Measurements from ENCODE around the gene SHLD1. TPM values are rescaled to one million over a fixed set of nuclear protein-coding genes. Genes with fewer than 3 reads are reported as not detected.

SHLD1 gene
- total RNA-seq, 2 donors from 2014 or later, result 4.0 to 6.6 TPM

DNA sequence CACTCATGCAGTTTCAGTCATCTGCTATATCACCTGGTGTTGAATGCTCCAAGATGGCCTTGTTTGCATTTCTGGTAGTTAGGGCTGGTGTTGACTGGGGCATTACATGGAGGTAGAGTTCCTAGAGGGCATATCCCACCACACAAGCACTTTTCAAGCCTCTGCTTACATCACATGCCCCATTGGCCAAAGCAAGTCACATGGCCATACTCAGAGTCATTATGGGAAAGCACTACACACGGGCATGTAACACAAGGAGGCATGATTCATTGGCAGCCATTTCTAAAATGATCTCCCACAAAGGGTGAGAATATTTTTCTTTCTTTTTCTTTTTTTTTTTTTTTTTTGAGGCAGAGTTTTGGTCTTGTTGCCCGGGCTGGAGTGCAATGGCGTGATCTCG, 126.9 kb downstream of the SHLD1 start:
- Histone ChIP-seq H3K9ac (ENCODE audit: extremely low read depth, low read length, poor library complexity, severe bottlenecking) (no peak overlapping the region), H3K9me3 (ENCODE audit: control insufficient read depth, low read length) (no peaks in the 10 kb centered on the region), H3K27ac (ENCODE audit: low read depth, low read length) (no peak overlapping the region), H3K36me3 (ENCODE audit: control insufficient read depth, insufficient read depth, low read length) (no peaks in the 10 kb centered on the region), H3K27me3 (ENCODE audit: control insufficient read depth, insufficient read depth, low read length, poor library complexity, severe bottlenecking) (no peaks in the 10 kb centered on the region), H3K4me3 (ENCODE audit: low read length) (no peak overlapping the region), H3K4me1 (ENCODE audit: control insufficient read depth, insufficient read depth, low read length) (no peaks in the 10 kb centered on the region)
- TF ChIP-seq, protein P1, sequence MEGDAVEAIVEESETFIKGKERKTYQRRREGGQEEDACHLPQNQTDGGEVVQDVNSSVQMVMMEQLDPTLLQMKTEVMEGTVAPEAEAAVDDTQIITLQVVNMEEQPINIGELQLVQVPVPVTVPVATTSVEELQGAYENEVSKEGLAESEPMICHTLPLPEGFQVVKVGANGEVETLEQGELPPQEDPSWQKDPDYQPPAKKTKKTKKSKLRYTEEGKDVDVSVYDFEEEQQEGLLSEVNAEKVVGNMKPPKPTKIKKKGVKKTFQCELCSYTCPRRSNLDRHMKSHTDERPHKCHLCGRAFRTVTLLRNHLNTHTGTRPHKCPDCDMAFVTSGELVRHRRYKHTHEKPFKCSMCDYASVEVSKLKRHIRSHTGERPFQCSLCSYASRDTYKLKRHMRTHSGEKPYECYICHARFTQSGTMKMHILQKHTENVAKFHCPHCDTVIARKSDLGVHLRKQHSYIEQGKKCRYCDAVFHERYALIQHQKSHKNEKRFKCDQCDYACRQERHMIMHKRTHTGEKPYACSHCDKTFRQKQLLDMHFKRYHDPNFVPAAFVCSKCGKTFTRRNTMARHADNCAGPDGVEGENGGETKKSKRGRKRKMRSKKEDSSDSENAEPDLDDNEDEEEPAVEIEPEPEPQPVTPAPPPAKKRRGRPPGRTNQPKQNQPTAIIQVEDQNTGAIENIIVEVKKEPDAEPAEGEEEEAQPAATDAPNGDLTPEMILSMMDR (conservative IDR thresholded peaks at IDR 0.05), result no peak
- peaks cover 7% of the 10 kb centered on the region for H3K4me1 Mint-ChIP-seq
- DNase-seq, result no peak
- no peaks in the 10 kb centered on the region for H3K36me3 Mint-ChIP-seq (ENCODE audit: low read depth)
- H3K9me3 Mint-ChIP-seq, result no peaks in the 10 kb centered on the region
- no peak overlapping the region for H3K27ac Mint-ChIP-seq
- 76 to 86% methylated on average over 1 to 4 of the region's 4 CpGs for WGBS, 2 experiments (ENCODE audit: insufficient coverage in 1 of 2, insufficient read length in 1 of 2)
- no peaks in the 10 kb centered on the region for H3K27me3 Mint-ChIP-seq (ENCODE audit: insufficient read depth)
- no peak overlapping the region for H3K4me3 Mint-ChIP-seq

- H3K4me1 Mint-ChIP-seq, result peaks cover 8% of the 10 kb centered on the region
- Histone ChIP-seq H3K27ac (ENCODE audit: low read depth, low read length) (no peak overlapping the region), H3K9me3 (ENCODE audit: control insufficient read depth, low read length) (no peaks in the 10 kb centered on the region), H3K4me1 (ENCODE audit: control insufficient read depth, insufficient read depth, low read length) (no peaks in the 10 kb centered on the region), H3K9ac (ENCODE audit: extremely low read depth, low read length, poor library complexity, severe bottlenecking) (no peak overlapping the region), H3K4me3 (ENCODE audit: low read length) (no peak overlapping the region), H3K36me3 (ENCODE audit: control insufficient read depth, insufficient read depth, low read length) (no peaks in the 10 kb centered on the region), H3K27me3 (ENCODE audit: control insufficient read depth, insufficient read depth, low read length, poor library complexity, severe bottlenecking) (no peaks in the 10 kb centered on the region)
- no peak overlapping the region for H3K27ac Mint-ChIP-seq
- WGBS, 2 experiments (ENCODE audit: insufficient coverage in 1 of 2, insufficient read length in 1 of 2), result 98 to 100% methylated on average over 2 to 3 of the region's 3 CpGs
- H3K36me3 Mint-ChIP-seq (ENCODE audit: low read depth), result no peaks in the 10 kb centered on the region
- no peaks in the 10 kb centered on the region for H3K9me3 Mint-ChIP-seq
- DNase-seq, result no peak
- H3K4me3 Mint-ChIP-seq, result no peak overlapping the region
- no peaks in the 10 kb centered on the region for H3K27me3 Mint-ChIP-seq (ENCODE audit: insufficient read depth)
- TF ChIP-seq, protein P1 (conservative IDR thresholded peaks at IDR 0.05), result no peak
These were observed 130.1 kb downstream of the SHLD1 start for GRCh38 chr20:5880326-5880725.

DNA sequence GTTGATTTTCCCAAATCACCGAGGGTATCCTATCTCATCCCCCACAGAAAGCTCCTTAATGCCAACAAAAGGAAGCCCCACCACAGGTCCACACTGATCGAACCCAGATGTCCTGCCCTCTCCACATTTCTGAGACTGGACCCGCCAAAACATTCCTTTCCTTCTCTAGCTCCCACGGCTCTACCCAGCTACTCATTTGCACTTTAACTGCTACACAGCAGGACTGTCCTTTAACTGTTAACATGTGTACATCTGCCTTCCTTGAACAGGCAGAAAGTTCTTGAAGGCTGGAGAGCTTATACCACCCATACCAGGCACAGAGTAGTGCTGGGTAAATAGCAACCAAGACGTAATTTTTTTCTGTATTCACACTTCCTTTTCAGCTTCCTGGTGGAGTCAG, 131.5 kb downstream of the SHLD1 start:
- Mint-ChIP-seq H3K9me3 (no peaks in the 10 kb centered on the region), H3K27me3 (ENCODE audit: insufficient read depth) (no peaks in the 10 kb centered on the region), H3K27ac (no peak overlapping the region), H3K4me3 (no peak overlapping the region), H3K36me3 (ENCODE audit: low read depth) (no peaks in the 10 kb centered on the region), H3K4me1 (peaks cover 8% of the 10 kb centered on the region)
- no peaks in the 10 kb centered on the region for H3K27me3 ChIP-seq (ENCODE audit: control insufficient read depth, insufficient read depth, low read length, poor library complexity, severe bottlenecking)
- DNase-seq, result no peak
- TF ChIP-seq, protein P1 (conservative IDR thresholded peaks at IDR 0.05), result no peak
- H3K36me3 ChIP-seq (ENCODE audit: control insufficient read depth, insufficient read depth, low read length), result no peaks in the 10 kb centered on the region
- H3K9ac ChIP-seq (ENCODE audit: extremely low read depth, low read length, poor library complexity, severe bottlenecking), result no peak overlapping the region
- H3K4me3 ChIP-seq (ENCODE audit: low read length), result no peak overlapping the region
- no peak overlapping the region for H3K27ac ChIP-seq (ENCODE audit: low read depth, low read length)
- no peaks in the 10 kb centered on the region for H3K4me1 ChIP-seq (ENCODE audit: control insufficient read depth, insufficient read depth, low read length)
- 53 to 66% methylated on average over 4 to 5 of the region's 5 CpGs for WGBS, 2 experiments (ENCODE audit: insufficient coverage in 1 of 2, insufficient read length in 1 of 2)
- no peaks in the 10 kb centered on the region for H3K9me3 ChIP-seq (ENCODE audit: control insufficient read depth, low read length)

All from endodermal cell (in vitro differentiated cells).